Measurements from ENCODE around the gene SH3RF3.
A peak's percentile ranks its signal among the peaks of the same experiment; 100 is the strongest.

Gene SH3RF3

DNA sequence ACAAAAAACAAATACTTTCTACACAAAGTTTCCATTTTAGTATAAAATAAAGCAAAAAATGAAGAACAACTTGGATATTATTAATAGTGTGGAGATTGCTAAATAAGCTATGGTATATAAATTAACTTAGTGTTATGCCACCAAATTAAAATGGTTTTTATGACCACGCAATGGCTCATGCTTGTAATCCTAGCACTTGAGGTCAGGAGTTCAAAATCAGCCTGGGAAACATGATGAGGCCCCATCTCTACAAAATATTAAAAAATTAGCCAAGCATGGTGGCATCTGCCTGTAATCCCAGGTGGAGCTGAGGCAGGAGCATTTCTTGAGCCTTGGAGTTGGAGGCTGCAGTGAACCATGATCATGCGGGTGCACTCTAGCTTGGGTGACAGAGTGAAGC, 108.8 kb downstream of the SH3RF3 start:
- no peak for DNase-seq (ENCODE audit: low read depth, low spot score)

DNA sequence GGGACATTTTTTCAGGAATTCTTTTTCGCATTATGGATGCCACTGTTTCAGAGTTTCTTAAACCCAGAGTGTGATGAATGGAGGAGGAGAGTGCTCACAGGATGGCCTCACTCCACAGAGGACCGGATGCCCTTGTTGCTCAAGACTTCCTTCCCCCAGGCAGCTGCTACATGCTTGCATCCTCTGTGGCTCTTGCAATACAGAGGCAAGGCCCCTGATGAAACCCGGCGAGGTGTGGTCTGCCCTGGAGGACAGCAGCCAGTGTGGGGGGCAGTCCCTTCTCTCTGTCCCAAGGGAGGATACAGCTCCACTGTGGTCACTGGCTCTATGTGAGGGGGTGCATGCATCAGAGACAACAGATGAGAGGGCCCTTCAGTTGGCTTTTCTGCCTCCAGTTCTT, 109.6 kb downstream of the SH3RF3 start:
- DNase-seq (ENCODE audit: low read depth, low spot score), result no peak

DNA sequence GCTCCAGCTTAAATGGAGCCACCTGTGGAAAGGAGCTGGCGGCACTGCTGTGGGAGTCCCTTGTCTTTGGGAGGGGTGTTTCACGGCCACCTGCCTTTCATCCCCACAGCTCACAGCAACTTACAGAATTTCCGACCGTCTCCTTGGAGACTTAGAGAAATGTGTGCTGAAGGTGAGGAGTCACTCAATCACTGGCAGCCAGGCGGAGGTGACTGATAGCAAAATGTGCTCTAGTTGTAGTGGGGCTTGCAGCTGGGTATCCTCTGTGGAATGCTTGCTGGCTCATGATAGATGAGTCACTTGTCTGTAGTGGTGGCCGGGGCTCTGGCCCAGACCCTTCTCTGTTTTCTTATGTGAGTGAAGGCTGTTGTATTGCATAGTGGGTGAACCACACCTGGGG, 110.7 kb downstream of the SH3RF3 start:
- DNase-seq (ENCODE audit: low read depth, low spot score), result peak; percentile 77

DNA sequence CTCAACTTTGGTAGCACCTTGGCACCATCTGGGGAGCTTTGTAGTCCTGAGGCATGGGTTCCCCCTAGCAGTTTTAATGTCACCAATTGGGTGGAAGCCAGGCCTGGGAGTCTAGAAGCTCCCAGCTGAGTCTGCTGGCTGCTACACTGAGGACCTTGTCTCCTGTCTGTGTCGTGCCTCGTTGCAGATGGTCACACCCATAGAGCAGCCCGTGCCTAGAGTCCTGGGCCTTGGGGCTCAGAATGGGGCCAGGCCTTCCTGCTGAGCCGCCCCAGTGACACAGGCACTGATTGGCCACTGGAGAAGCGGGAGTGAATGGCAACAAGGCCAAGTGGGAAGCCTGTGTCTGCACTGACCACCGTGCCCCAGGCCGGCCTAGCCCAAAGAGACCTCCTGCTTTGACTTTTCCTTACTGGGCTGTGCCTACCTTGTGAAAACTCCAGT, 113.2 kb downstream of the SH3RF3 start:
- no peak for DNase-seq (ENCODE audit: low read depth, low spot score)

DNA sequence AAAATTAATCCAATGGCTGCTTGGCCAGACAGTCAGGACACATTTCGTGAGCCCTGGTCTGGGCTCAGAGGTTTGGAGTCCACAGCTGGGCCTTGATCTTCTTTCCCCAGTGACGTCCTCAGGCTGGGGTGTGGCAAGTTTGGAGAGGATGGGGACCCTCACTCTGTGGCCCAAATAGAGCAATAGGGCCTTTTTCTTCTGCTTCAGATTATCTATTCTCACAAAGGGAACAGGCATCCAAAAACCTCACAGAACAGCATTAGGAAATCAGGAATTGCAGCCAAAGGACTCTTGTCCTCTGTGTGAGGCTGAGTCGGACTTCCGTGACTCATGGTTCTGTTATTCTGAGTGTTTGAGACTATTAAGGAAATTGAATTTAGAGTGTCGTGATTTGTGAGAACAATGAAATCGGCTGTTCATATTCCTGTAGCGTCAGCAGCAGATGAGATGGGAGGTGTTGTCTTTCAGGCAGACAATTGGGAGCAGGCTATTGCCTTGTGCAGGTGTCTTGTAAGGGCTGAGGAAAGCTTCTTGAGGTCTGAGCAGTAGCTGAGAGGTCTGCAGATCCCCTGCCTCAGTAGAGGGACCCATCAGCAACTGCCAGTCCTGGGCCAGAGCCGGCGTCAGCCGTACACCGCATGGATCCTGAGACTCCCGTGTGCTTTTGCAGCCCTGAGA, 113.8 kb downstream of the SH3RF3 start:
- peak; percentile 85 for DNase-seq (ENCODE audit: low read depth, low spot score)

DNA sequence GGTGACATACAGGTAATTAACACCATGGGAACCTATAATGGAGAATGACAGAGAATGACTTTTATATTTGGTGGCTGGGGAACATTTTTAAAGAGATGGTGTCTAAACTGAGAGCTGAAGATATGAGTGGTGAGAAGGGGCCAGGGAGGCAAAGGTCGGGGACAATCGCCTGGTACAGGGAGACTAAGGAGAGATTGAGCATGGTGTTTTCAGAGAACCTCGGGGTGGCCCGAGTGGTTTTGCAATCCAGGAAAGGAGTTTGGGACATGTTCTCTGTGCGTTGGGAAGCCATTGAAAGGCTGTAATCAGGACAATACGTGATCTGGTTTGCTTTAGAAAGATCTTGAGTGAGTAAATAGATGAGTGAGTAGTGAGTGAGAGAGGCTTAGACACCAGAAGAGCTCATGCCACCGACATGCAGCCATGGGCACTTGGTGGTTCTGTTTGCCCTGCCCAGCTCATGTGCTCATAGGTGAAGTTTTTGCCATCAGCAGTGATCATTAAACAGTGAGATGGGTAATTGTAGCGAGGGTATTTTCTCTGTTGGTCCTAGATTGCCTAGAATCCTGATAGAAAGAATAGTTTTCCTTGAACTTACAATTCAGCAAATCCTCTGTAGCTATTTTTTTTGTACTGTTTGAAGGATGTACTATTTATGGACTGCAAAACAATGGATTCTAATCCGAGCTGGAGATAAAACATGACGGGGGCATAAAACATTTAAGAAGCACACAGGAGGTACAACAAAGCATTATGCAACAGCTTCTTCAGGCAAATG, 114.7 kb downstream of the SH3RF3 start:
- DNase-seq (ENCODE audit: low read depth, low spot score), result no peak

DNA sequence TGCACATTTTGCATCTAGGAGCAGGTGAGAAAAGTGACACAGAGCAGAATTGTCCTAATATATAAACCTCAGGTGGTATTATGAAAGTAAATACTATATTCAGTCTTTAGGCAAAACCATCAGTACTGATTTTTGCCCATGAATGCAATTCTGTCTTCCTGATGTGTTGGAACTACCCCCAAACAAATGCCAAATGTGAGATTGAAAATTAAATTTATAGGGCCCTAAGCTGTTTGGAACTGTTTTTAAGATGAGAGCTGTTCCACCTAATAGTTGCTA, 115.2 kb downstream of the SH3RF3 start:
- no peak for DNase-seq (ENCODE audit: low read depth, low spot score)

DNA sequence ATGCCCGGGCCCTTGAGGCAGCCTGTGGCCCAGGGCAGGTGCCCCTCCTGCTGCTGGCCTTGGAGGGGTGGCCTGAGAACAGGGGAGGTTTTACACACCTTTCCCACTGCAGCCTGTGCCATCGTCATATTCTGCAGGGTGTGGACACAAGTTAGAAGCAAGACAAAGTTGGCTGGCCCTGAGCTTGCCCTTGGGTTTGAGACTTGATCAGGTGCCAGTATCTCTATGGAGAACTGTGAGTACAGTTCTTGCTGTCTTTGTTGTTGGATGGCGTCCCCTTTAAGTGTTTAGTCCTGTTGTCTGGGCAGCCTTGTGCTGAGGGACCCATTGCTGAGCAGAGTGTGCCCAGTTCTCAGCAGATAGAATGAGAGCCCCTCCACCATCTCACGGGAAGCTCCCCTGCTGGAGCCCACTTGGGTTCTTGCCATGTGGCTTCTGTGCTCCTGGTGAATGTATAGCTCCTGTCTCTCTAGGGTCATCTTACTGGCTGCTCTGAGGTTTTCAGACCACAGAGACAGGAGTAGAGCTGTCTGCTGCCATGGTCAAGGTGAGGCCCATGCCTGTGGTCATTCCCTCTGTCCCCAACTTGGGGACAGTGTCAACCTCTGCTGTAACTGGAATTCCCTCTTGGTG, 115.9 kb downstream of the SH3RF3 start:
- no peak for DNase-seq (ENCODE audit: low read depth, low spot score)

DNA sequence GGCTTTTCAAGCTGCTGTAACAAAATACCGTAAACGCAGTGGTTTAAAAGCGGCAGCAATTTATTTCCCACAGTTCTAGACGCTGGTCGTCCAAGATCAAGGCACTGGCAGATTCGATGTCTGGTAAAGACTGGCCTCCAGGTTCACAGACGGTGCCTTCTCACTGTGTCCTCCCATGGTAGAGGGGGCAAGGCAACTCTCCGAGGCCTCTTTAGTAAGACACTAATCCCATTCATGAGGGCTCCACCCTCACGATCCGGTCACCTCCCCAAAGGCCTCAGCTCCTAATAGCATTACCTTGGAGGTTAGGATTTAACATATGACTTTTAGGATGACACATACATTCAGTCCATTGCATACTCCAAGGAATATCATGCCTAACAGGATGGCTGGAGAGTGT, 117.2 kb downstream of the SH3RF3 start:
- no peak for DNase-seq (ENCODE audit: low read depth, low spot score)

DNA sequence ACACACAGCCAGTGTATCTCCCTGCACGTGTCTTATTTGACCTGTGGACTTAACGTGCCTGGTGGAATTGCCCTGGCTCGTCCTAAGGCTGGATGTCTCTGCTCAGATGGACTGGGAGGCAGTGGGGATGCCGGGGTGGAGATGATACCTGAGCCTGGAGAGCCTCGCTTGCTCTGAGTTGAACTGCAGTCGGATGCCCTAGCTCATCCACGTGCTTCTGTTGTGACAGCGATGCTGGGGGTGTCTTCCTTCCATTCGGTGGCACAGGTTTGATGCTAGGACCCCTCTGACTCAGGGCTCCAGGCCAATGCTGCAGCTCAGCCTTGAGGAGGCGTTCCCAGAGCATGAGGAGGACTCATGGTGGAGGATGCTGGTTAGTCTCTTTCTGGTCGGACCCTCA, 117.6 kb downstream of the SH3RF3 start:
- no peak for DNase-seq (ENCODE audit: low read depth, low spot score)

DNA sequence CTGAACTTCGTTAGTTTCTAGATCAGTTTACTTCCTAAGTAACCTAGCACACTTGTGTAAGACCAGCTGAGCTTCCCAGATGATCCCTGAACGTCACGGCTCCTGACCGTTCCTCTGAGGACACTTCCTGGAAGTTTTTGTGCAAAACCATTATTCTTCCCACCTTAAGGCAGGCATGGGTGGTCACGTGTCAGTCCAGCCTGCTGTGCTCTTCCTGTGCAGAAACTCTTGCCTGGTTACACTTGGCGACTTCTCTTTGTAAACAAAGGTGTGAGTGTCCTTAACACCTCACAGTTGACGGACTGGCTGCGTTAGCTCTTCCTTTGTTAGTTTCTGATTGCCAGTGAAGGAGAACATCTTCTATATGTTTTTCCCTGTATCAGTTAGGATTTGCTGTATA, 118.3 kb downstream of the SH3RF3 start:
- no peak for DNase-seq (ENCODE audit: low read depth, low spot score)

DNA sequence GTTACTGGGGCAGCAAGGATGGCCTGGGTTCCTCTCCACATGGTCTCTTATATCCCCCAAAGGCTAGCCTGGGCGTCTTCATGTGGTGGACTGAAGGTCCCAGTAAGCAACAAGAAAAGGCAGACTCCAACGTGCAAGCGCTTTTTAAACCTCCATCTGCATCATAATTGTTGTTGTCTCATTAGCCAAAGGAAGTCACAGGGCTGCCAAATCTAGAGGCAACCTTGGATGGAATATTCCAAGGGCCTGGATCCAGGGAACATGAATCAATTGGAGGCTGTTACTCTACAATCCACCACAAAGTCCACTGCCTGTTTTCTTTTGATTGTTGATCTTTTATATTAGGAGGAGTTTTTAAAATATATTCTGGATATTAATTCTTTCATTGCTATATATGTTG, 118.8 kb downstream of the SH3RF3 start:
- peak; percentile 46 for DNase-seq (ENCODE audit: low read depth, low spot score)

DNA sequence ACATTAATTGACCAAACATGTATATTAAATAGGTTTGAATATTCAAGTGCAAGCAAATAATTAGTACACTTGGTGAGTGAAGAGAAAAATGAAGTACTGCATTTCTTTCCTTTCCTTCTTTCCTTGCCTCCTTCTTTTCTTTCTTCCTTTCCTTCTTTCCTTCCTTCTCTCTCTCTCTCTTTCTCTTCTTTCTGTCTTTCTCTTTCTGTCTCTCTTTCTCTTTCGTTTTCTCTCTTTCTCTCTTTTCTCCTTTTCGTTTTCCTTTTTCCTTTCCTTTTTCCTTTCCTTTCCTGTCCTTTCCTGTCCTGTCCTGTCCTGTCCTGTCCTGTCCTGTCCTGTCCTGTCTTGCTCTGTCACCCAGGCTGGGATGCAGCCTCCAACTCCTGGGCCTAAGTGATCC, 119.6 kb downstream of the SH3RF3 start:
- DNase-seq (ENCODE audit: low read depth, low spot score), result no peak

DNA sequence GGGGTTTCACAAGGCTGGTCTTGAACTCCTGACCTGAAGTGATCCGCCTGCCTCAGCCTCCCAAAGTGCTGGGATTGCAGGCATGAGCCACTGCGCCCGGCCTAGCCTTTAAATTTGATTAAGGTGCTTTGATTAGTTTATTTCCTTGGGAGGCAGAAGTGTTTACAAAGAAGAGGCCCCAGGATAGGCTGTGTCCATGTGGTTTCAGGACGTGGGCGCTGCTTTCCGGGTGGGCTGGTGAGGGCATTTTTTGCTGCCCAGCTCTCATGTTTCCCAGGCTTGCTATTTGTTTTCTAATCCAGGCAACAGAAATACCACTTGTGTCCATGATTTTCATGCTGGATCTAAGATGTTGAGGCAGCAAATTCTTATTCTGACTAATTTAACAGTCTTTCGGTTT, 124.2 kb downstream of the SH3RF3 start:
- peak; percentile 35 for DNase-seq (ENCODE audit: low read depth, low spot score)

DNA sequence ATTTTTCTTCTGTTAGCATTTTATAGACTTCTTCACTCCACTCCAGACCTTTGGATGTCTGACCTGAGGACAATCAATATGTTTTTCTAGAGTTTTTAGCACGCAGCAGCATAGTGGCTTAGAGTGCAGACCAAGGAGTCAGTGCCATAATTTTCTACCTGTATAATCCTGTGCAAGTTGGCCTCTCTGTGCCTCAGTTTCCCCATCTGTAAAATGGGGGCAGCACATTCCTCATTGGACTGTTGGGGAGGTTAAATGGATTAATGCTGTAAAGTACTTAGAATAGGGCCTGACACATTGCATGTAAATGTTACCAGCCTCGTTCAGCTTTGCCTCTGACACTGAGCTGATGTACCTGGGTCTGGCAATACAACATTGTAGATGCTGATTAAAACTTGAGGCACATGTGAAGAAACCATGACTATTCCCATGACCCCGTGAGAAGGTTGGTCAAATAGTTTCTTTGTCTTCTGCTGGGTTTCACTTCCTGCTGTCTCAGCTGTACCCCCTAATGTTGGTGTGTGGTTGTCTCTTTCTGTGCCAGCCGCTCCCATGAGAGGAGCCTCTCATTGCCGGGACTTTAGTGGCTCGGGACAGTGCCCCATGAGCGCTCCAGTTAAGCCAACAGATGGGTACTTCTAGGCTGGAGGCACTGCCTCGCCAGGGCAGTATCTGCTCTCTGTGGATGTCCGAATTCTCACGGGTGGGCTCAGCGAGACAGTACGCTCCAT, 125.3 kb downstream of the SH3RF3 start:
- no peak for DNase-seq (ENCODE audit: low read depth, low spot score)

DNA sequence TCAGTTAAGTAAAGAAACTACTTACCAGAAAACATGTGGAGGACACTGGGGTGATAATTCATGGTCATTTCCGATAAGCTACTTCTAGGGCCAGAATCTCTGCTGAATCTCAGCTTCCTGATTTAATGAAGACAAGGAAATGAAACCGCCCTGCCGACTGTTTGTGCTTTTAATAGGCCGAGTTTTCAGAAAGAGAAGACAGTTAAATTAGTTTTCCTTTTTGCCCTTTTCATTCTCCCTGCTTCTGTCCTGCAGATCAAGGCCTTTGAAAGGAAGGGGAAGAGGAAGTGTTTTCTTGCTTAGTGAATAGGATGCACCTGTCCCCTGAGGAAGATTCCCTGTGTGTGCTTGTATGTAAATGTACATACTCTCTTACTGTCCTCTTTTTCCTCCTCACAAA, 126.6 kb downstream of the SH3RF3 start:
- DNase-seq (ENCODE audit: low read depth, low spot score), result no peak

DNA sequence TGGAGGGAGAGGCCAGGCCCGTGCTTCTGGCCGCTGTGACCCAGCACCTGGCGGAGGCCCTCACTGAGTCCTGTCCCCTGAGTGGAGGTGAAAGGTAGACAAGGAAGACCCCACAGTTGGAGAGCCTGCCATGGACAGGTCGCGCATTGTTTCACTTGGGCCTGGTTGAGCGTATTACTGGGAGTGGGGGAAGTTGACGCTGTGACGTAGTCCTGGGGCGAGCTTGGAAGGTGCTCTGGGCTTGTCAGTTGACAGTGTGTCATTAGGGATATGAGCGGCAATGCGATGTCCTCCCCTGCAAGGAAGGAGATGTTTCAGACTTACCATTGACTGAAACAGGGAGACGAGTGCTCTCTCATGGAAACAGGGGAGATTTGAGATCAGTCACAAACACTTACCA, 127.1 kb downstream of the SH3RF3 start:
- DNase-seq (ENCODE audit: low read depth, low spot score), result no peak

DNA sequence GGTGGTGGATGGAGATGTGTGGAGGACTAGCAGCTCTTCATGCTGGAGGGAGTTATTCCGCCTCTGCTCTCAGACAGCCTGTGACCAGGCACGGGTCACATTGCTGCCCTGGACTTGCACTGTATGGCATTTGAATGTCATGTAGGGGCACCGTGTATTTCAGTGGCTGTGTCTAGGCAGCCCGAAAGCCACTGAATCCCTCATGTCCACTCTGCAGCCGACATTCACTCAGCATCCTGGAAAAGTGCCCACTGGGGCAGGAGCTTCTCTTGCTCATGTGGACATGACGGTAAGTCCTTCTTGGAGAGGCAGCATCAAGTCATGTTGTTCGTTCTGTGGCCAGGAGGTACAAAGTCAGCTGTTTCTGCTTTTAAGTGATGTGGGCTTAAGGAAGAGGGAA, 127.9 kb downstream of the SH3RF3 start:
- no peak for DNase-seq (ENCODE audit: low read depth, low spot score)

DNA sequence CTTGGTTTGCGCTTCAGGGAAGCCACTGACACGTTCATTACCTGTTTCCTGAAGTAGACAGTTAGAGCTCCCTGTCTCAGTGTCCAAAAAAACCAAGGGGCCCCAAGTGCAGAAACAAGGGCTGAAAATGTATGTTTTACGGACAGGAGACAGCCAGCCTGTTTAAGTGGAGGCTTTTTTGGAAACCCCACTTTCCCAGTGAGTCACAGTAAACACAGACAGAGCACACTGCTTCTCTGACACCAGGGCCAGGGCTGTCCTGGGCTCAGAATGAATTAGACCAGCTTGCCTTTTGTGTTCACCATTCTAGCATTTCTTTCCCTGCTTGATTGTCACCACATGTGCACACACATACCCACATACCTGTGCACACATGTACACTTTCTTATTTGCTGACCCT, 128.6 kb downstream of the SH3RF3 start:
- no peak for DNase-seq (ENCODE audit: low read depth, low spot score)

DNA sequence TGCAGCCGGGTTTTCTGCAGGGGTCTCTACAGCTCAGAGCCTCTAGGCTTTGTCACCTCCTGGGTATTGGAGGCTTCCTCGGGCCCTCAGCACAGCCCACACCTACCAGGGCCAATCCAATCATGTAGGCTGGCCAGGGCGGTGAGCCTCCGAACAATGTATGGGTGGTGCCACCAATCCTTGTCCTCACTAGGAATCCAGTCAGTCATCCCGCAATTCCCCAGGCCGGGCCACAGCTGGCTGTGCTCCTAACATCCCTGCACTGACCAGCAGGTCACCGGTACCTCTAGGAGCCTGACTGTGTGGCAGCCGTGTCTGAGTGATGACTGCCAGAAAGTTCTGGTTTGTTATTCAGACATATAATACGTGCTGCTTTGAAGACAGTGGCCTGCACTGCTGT, 129.4 kb downstream of the SH3RF3 start:
- DNase-seq (ENCODE audit: low read depth, low spot score), result no peak

DNA sequence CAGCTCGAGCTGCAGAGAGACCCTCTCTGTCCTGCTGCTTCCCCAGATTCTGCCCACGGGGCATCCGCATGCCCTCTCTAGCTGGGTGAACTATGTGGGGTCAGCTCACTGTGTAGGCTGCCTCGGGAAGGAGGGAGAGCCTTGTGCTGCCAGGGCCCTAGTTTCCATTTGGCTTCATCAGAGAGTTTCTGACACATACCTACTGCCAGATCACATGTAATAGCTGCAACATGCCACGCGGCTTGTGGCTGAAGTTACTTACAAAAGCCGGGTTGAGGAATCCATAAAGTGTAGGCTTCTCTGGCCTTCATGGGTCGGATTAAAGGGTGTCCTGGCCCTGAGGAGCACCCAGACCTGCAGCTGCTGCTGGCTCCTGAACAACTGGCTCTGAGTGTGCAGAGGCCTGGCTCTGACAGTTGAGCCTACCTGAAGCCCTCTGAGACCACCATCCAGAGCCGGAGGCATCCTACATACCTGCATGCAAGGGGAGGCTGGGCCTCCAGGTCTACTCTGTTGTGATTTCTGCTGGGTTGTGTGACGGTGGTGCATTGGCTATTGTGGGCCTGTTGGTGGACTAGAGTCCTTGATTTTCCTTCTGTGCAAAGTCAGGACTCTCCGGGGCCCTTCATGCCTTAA, 130.0 kb downstream of the SH3RF3 start:
- DNase-seq (ENCODE audit: low read depth, low spot score), result no peak

DNA sequence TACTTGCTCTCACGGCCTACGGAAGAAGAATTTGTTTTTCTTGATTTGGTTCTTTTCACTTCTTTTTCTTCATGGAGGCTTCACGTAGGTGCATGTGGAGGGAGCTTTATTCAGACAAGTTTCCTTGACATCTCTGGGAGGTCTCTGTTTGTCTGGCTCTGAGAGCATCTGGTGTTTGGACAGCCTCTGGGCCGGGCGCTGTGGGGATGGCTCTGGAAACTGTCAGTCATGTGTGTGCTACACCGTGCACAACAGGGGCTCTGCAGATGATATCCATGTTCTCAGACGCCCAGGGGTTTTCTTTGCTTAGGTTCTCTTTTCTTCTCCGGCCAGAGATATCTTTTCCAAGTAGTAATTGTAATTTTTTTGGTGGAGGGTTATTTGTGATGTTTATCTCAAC, 130.7 kb downstream of the SH3RF3 start:
- DNase-seq (ENCODE audit: low read depth, low spot score), result no peak
